Measurements from ENCODE around the gene DOK7. TPM values are rescaled to one million over a fixed set of nuclear protein-coding genes. Genes with fewer than 3 reads are reported as not detected.

DOK7 gene
- polyA plus RNA-seq, 3 donors: not detected

GRCh38 chr4:3477750-3478430 lies 14.8 kb downstream of the DOK7 start:
- peaks cover 0 to 14% of the 10 kb centered on the region in 2 donors for H3K27me3 ChIP-seq (ENCODE audit: control insufficient read depth in 2 of 2, insufficient read depth in 2 of 2, low read length in 2 of 2)

GRCh38 chr4:3478446-3479357 lies 15.6 kb downstream of the DOK7 start:
- intact Hi-C loops (cut with micrococcal nuclease): no loop called here
- H3K4me2 ChIP-seq (replicated peaks; ENCODE audit: extremely low read depth, low read length, poor library complexity, severe bottlenecking): no peak overlapping the region
- H2AFZ ChIP-seq (ENCODE audit: insufficient read depth, low read depth, low read length, poor library complexity, severe bottlenecking): no peak overlapping the region
- H3K79me2 ChIP-seq (ENCODE audit: insufficient read depth, low read length): no peaks in the 10 kb centered on the region
- Mint-ChIP-seq H3K36me3 (no peaks in the 10 kb centered on the region), H3K27ac (no peak overlapping the region), H3K9me3 (peaks cover 0 to 2% (median 0%) of the 10 kb centered on the region in 7 donors), H3K27me3 (ENCODE audit: low read depth in 3 of 3) (peaks cover 23 to 39% (median 27%) of the 10 kb centered on the region in 3 donors), H3K4me3 (no peak overlapping the region), H3K4me1 (no peaks in the 10 kb centered on the region)
- H3K4me1 ChIP-seq (ENCODE audit: control insufficient read depth in 1 of 2, insufficient read depth in 2 of 2, low read length in 2 of 2): no peaks in the 10 kb centered on the region
- no peak overlapping the region for H3K9ac ChIP-seq (ENCODE audit: insufficient read depth, low read length, poor library complexity, severe bottlenecking)
- H3K27ac ChIP-seq (ENCODE audit: low read depth in 1 of 2, low read length in 2 of 2): no peak overlapping the region
- TF ChIP-seq, protein P1, sequence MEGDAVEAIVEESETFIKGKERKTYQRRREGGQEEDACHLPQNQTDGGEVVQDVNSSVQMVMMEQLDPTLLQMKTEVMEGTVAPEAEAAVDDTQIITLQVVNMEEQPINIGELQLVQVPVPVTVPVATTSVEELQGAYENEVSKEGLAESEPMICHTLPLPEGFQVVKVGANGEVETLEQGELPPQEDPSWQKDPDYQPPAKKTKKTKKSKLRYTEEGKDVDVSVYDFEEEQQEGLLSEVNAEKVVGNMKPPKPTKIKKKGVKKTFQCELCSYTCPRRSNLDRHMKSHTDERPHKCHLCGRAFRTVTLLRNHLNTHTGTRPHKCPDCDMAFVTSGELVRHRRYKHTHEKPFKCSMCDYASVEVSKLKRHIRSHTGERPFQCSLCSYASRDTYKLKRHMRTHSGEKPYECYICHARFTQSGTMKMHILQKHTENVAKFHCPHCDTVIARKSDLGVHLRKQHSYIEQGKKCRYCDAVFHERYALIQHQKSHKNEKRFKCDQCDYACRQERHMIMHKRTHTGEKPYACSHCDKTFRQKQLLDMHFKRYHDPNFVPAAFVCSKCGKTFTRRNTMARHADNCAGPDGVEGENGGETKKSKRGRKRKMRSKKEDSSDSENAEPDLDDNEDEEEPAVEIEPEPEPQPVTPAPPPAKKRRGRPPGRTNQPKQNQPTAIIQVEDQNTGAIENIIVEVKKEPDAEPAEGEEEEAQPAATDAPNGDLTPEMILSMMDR (IDR thresholded peaks at IDR 0.05): no peak
- H3K9me3 ChIP-seq (replicated peaks in 1 of 2; ENCODE audit: control insufficient read depth in 1 of 2, insufficient read depth in 1 of 2, low read length in 2 of 2): no peaks in the 10 kb centered on the region
- H4K20me1 ChIP-seq (ENCODE audit: insufficient read depth, low read length): no peaks in the 10 kb centered on the region
- DNase-seq: no peak
- no peaks in the 10 kb centered on the region for H3K36me3 ChIP-seq (replicated peaks in 1 of 2; ENCODE audit: control insufficient read depth in 1 of 2, insufficient read depth in 2 of 2, low read length in 2 of 2)
- 87% methylated on average over 33 of the region's 35 CpGs for WGBS (ENCODE audit: insufficient coverage)
- peaks cover 0 to 20% of the 10 kb centered on the region in 2 donors for H3K27me3 ChIP-seq (ENCODE audit: control insufficient read depth in 2 of 2, insufficient read depth in 2 of 2, low read length in 2 of 2)
- H3K4me3 ChIP-seq (replicated peaks in 1 of 3; ENCODE audit: low read depth in 2 of 3, low read length in 3 of 3): no peak overlapping the region

More at GRCh38 chr4:3477750-3478430, 14.8 kb downstream of the DOK7 start:
- TF ChIP-seq, protein P1 (IDR thresholded peaks at IDR 0.05): no peak
- Histone ChIP-seq H3K79me2 (ENCODE audit: insufficient read depth, low read length) (no peaks in the 10 kb centered on the region), H3K4me3 (replicated peaks in 1 of 3; ENCODE audit: low read depth in 2 of 3, low read length in 3 of 3) (no peak overlapping the region), H3K36me3 (replicated peaks in 1 of 2; ENCODE audit: control insufficient read depth in 1 of 2, insufficient read depth in 2 of 2, low read length in 2 of 2) (no peaks in the 10 kb centered on the region), H3K27ac (ENCODE audit: low read depth in 1 of 2, low read length in 2 of 2) (no peak overlapping the region), H3K4me1 (ENCODE audit: control insufficient read depth in 1 of 2, insufficient read depth in 2 of 2, low read length in 2 of 2) (no peaks in the 10 kb centered on the region), H3K4me2 (replicated peaks; ENCODE audit: extremely low read depth, low read length, poor library complexity, severe bottlenecking) (no peak overlapping the region), H4K20me1 (ENCODE audit: insufficient read depth, low read length) (no peaks in the 10 kb centered on the region), H2AFZ (ENCODE audit: insufficient read depth, low read depth, low read length, poor library complexity, severe bottlenecking) (no peak overlapping the region), H3K9ac (ENCODE audit: insufficient read depth, low read length, poor library complexity, severe bottlenecking) (no peak overlapping the region), H3K9me3 (replicated peaks in 1 of 2; ENCODE audit: control insufficient read depth in 1 of 2, insufficient read depth in 1 of 2, low read length in 2 of 2) (no peaks in the 10 kb centered on the region)
- Mint-ChIP-seq H3K4me1 (no peaks in the 10 kb centered on the region), H3K27ac (peak overlapping the region in 1 of 7 donors; percentile 57), H3K36me3 (no peaks in the 10 kb centered on the region), H3K9me3 (peaks cover 0 to 2% (median 0%) of the 10 kb centered on the region in 7 donors), H3K27me3 (ENCODE audit: low read depth in 3 of 3) (peaks cover 19 to 33% (median 22%) of the 10 kb centered on the region in 3 donors), H3K4me3 (no peak overlapping the region)
- intact Hi-C loops (cut with micrococcal nuclease): no loop called here
- 92% methylated on average over 15 of the region's 23 CpGs for WGBS (ENCODE audit: insufficient coverage)
- DNase-seq: no peak

All from CD14-positive monocyte (primary cell).